GM12872 (cell line): ENCODE results near the gene ZBTB25.

Experiments
- CTCF ChIP-seq: IDR thresholded peaks from 3 replicates; pipeline ENCODE4 v1.5.1; 2011; ENCODE audit warnings: low read depth, mild to moderate bottlenecking, low read length, moderate library complexity; ENCODE audit not compliant: insufficient read depth

Gene ZBTB25

GRCh38 chr14:64503434-64504309, at the start of gene ZBTB25:
TSS of gene ZBTB25 (minus strand) at chr14:64503838. CDS start at chr14:64490533, 13,305 bp downstream.
- TF ChIP-seq CTCF: no peak

- no peak for TF ChIP-seq CTCF
Observed at GRCh38 chr14:64550621-64551333, 47.1 kb upstream of the ZBTB25 start.

- TF ChIP-seq CTCF: no peak
Observed at GRCh38 chr14:64549791-64550620, 46.4 kb upstream of the ZBTB25 start, which contains the start of gene PPP1R36. TSS of gene PPP1R36 (plus strand) at chr14:64549961. CDS start at chr14:64549998, 37 bp downstream.

GRCh38 chr14:64549016-64549415, 45.4 kb upstream of the ZBTB25 start:
- TF ChIP-seq CTCF: no peak

GRCh38 chr14:64544607-64545312, 41.1 kb upstream of the ZBTB25 start:
- no peak for TF ChIP-seq CTCF

- TF ChIP-seq CTCF: no peak
Observed at GRCh38 chr14:64542836-64543201, 39.2 kb upstream of the ZBTB25 start.
